IMR-90 (cell line): ENCODE results near the gene ENKUR. TPM values are rescaled to one million over a fixed set of nuclear protein-coding genes. Genes with fewer than 3 reads are reported as not detected.

Experiments
- ATAC-seq: fragments of 200-7000 bp; cut with Tn5 transposase; 2 replicates; pipeline ENCODE4 v1.9.1; 2020; ENCODE audit warnings: low read depth, mild to moderate bottlenecking, moderate library complexity
- BruUV-seq: library from RNA; stranded (reverse); fragments of 400-500 nt; replicated peaks from 2 replicates; lab custom pipeline; 2021; lab: Mats Ljungman, UMichigan
- CTCF ChIA-PET: fragments of 300-600 bp; formaldehyde crosslinking; extraction: SDS; loops from one replicate; lab custom pipeline; 2021; ENCODE audit warnings: antibody characterized with exemption; lab: Yijun Ruan, JAX
- POLR2A ChIA-PET: fragments of 300-600 bp; sonication (Branson Sonifier 250); formaldehyde crosslinking; loops from one replicate; lab custom pipeline; 2022; ENCODE audit warnings: antibody characterized with exemption; ENCODE audit not compliant: unreplicated experiment; lab: Charles Lee
- DNase-seq: peaks from one replicate; pipeline ENCODE4 v3.0.0; 2013
- H2AFZ ChIP-seq: replicated peaks from 2 replicates; pipeline ENCODE3; 2013; ENCODE audit warnings: low read length, mild to moderate bottlenecking; ENCODE audit not compliant: poor library complexity
- H2AK5ac ChIP-seq: 2 replicates; pipeline ENCODE4 v1.6.1; 2013; ENCODE audit warnings: low read depth, low read length, inconsistent platforms
- H2AK9ac ChIP-seq: replicated peaks from 2 replicates; pipeline ENCODE3; 2013; ENCODE audit warnings: mild to moderate bottlenecking, low read depth, low read length, moderate library complexity; ENCODE audit not compliant: poor library complexity
- H2BK120ac ChIP-seq: 2 replicates; pipeline ENCODE4 v1.6.1; 2013; ENCODE audit warnings: low read depth, low read length, inconsistent platforms
- H2BK15ac ChIP-seq: 3 replicates; pipeline ENCODE4 v1.6.1; 2013; ENCODE audit warnings: low read depth, low read length, inconsistent platforms
- H2BK20ac ChIP-seq: 2 replicates; pipeline ENCODE4 v1.6.1; 2013; ENCODE audit warnings: low read depth, mild to moderate bottlenecking, inconsistent platforms, low read length, moderate library complexity
- H2BK5ac ChIP-seq: 2 replicates; pipeline ENCODE4 v1.6.1; 2013; ENCODE audit warnings: mild to moderate bottlenecking, low read depth, low read length, inconsistent platforms; ENCODE audit not compliant: poor library complexity, severe bottlenecking
- H3K14ac ChIP-seq: replicated peaks from 2 replicates; pipeline ENCODE4 v1.6.1; 2013; ENCODE audit warnings: low read depth, low read length, inconsistent platforms
- H3K18ac ChIP-seq: 2 replicates; pipeline ENCODE4 v1.6.1; 2013; ENCODE audit warnings: low read depth, low read length, control low read depth
- H3K23ac ChIP-seq: 2 replicates; pipeline ENCODE4 v1.6.1; 2013; ENCODE audit warnings: low read depth, low read length, inconsistent platforms
- H3K27ac ChIP-seq: 2 replicates; pipeline ENCODE4 v1.5.1; 2013; ENCODE audit warnings: mild to moderate bottlenecking, control low read depth, low read length; ENCODE audit not compliant: insufficient read depth
- H3K27me3 ChIP-seq: 2 replicates; pipeline ENCODE4 v1.6.1; 2013; ENCODE audit warnings: low read length; ENCODE audit not compliant: control insufficient read depth, insufficient read depth
- H3K36me3 ChIP-seq: 2 replicates; pipeline ENCODE4 v1.6.1; 2013; ENCODE audit warnings: low read length, mixed read lengths; ENCODE audit not compliant: control insufficient read depth, insufficient read depth
- H3K4ac ChIP-seq: 2 replicates; pipeline ENCODE4 v1.6.1; 2013; ENCODE audit warnings: low read depth, low read length, inconsistent platforms
- H3K4me1 ChIP-seq: 2 replicates; pipeline ENCODE4 v1.6.1; 2013; ENCODE audit warnings: low read length, mixed read lengths; ENCODE audit not compliant: control insufficient read depth, insufficient read depth
- H3K4me2 ChIP-seq: 2 replicates; pipeline ENCODE4 v1.6.1; 2013; ENCODE audit warnings: low read depth, mild to moderate bottlenecking, control low read depth, low read length, moderate library complexity
- H3K4me3 ChIP-seq: 2 replicates; pipeline ENCODE4 v1.5.1; 2013; ENCODE audit warnings: low read depth, mild to moderate bottlenecking, control low read depth, low read length, moderate library complexity; ENCODE audit not compliant: insufficient read depth
- H3K56ac ChIP-seq: 2 replicates; pipeline ENCODE4 v1.6.1; 2013; ENCODE audit warnings: low read length, inconsistent platforms; ENCODE audit not compliant: insufficient read depth; ENCODE audit errors: extremely low read depth
- H3K79me1 ChIP-seq, 2 experiments: 2 replicates each; pipeline ENCODE4 v1.6.1; 2013; ENCODE audit warnings: low read length in 2 of 2, inconsistent platforms in 1 of 2, low read depth in 1 of 2
- H3K9ac ChIP-seq: 2 replicates; pipeline ENCODE4 v1.6.1; 2013; ENCODE audit warnings: low read depth, low read length, control low read depth
- H3K9me1 ChIP-seq: 2 replicates; pipeline ENCODE4 v1.6.1; 2013; ENCODE audit warnings: low read length, inconsistent platforms; ENCODE audit not compliant: insufficient read depth
- H3K9me3 ChIP-seq: 2 replicates; pipeline ENCODE4 v1.6.1; 2013; ENCODE audit warnings: low read length; ENCODE audit not compliant: control insufficient read depth, insufficient read depth
- H4K20me1 ChIP-seq: 2 replicates; pipeline ENCODE4 v1.6.1; 2013; ENCODE audit warnings: low read length, inconsistent platforms; ENCODE audit not compliant: insufficient read depth
- H4K5ac ChIP-seq: 2 replicates; pipeline ENCODE4 v1.6.1; 2013; ENCODE audit warnings: mild to moderate bottlenecking, low read depth, low read length, control low read depth
- H4K8ac ChIP-seq, 2 experiments: 2 replicates each; pipeline ENCODE4 v1.6.1; 2013; ENCODE audit warnings: low read depth in 2 of 2, low read length in 2 of 2, control low read depth in 1 of 2, inconsistent platforms in 1 of 2
- H4K91ac ChIP-seq: 2 replicates; pipeline ENCODE4 v1.6.1; 2013; ENCODE audit warnings: low read depth, low read length, inconsistent platforms; ENCODE audit not compliant: insufficient read depth
- CEBPB ChIP-seq: IDR thresholded peaks from 2 replicates; pipeline ENCODE4 v1.6.1; 2012; ENCODE audit warnings: low read depth, low read length, improper control_type of control experiment
- WGBS, 2 experiments: methylation state at CpG; one replicate each; pipeline versions ENCODE4 v1.1.5 to v1.1.7; 2013; ENCODE audit warnings: missing lambda C conversion rate in 2 of 2; ENCODE audit not compliant: insufficient read length in 1 of 2; ENCODE audit errors: extremely low coverage in 2 of 2; 5-methylcytosine and 5-hydroxymethylcytosine counted together
- dilution Hi-C: fragments of 300-500 bp; cut with HindIII; formaldehyde crosslinking; loops from one replicate; pipeline ENCODE4 v1.14.3; 2018; ENCODE audit warnings: low sequenced_read_pairs; ENCODE audit not compliant: unreplicated experiment
- in situ Hi-C: fragments of 300-500 bp; cut with MboI; formaldehyde crosslinking; loops from 3 replicates; pipeline ENCODE4 v1.14.3; 2019; ENCODE audit warnings: low sequenced_read_pairs, inconsistent platforms, mixed read lengths
- intact Hi-C: fragments of 100-400 bp; cut with micrococcal nuclease; formaldehyde crosslinking; loops from 2 replicates; pipeline ENCODE4 v1.10.0; 2022
- polyA plus RNA-seq, 3 experiments: library from polyadenylated mRNA; depleted of rRNA; stranded (reverse); fragments of >200 nt; gene quantifications; 2 replicates each; pipeline ENCODE4 v1.2.3, GENCODE V29; 2012; ENCODE audit warnings: low replicate concordance in 1 of 3
- total RNA-seq: library from RNA; depleted of rRNA; stranded (reverse); fragments of >200 nt; gene quantifications from 2 replicates; pipeline ENCODE4 v1.2.3, GENCODE V29; 2012
- TF ChIP-seq, protein P1 (sequence below): fragments of 150-350 bp; IDR thresholded peaks from 2 replicates; pipeline ENCODE4 v1.6.1; 2016; ENCODE audit warnings: low read depth, mild to moderate bottlenecking, low read length, moderate library complexity, borderline replicate concordance

ENKUR gene
- total and polyA plus RNA-seq, 2 of the 4 experiments (the other 2 are of a cell fraction), result not detected

DNA sequence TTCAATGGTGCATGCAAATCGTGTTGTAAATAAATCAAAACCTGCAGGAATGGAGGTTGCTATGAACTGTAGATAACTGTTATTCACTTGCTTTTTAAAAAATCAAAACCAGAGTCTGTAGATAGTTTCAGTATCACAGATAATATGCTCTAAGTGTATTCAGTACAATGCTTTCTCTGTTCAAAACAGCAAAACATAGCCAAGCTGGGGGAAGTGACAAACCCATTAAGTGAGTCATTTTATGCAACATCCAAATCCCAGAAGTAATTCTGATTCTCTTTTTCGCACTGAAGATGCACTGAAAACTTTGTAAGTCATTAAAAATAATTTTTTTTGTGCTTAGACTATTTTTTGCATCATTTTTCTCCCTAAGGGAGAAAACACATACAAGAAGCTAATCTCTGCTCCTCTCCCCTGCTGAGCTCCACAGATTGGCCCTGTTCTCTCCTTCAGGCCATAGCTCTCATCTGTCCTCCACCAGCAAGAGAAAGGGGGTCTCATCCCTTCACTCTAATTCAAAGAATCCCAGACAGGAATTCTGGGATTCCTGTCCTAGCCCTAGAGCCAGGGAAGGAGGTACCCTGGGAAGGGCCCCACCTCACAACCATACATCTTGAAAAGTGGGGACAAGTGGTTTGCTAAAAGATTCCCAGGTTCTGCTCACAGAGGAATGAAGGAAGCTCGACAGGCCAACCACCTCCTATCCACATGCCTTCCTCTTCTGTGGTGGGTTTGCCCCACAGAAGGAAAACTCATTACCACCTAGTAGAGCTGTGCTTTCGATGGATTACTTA is 68.5 kb downstream of the ENKUR start:
- Histone ChIP-seq H2BK20ac (no peak overlapping the region), H3K9me3 (no peaks in the 10 kb centered on the region), H3K4me2 (no peak overlapping the region; the same call in 1 of the 2 replicates), H3K18ac (no peak overlapping the region), H3K4me1 (peaks cover 15% of the 10 kb centered on the region), H3K27ac (peak overlapping the region; percentile 2; the same call in 1 of the 2 replicates), H3K14ac (peak overlapping the region; percentile 10; the same call in 1 of the 2 replicates), H3K9me1 (peaks cover 4% of the 10 kb centered on the region), H4K5ac (no peak overlapping the region), H3K27me3 (no peaks in the 10 kb centered on the region), H3K56ac (no peak overlapping the region), H2BK5ac (no peak overlapping the region), H3K23ac (no peak overlapping the region), H2AK9ac (no peak overlapping the region), H2BK15ac (no peak overlapping the region), H3K79me1 (peaks cover 6 to 25% of the 10 kb centered on the region in 2 experiments; a peak in 3 of 4 replicates), H3K9ac (no peak overlapping the region), H4K8ac (peak overlapping the region in 1 of 2 experiments; percentile 41; a peak in 2 of 4 replicates), H3K36me3 (no peaks in the 10 kb centered on the region), H4K20me1 (no peaks in the 10 kb centered on the region), H2BK120ac (peak overlapping the region; percentile 9; the same call in 1 of the 2 replicates), H2AK5ac (no peak overlapping the region; the same call in 1 of the 2 replicates), H3K4ac (no peak overlapping the region; the same call in 1 of the 2 replicates), H2AFZ (peak overlapping the region; percentile 6), H4K91ac (no peak overlapping the region), H3K4me3 (no peak overlapping the region)
- peak; percentile 45; the same call in 1 of the 2 replicates for TF ChIP-seq CEBPB
- TF ChIP-seq, protein P1, sequence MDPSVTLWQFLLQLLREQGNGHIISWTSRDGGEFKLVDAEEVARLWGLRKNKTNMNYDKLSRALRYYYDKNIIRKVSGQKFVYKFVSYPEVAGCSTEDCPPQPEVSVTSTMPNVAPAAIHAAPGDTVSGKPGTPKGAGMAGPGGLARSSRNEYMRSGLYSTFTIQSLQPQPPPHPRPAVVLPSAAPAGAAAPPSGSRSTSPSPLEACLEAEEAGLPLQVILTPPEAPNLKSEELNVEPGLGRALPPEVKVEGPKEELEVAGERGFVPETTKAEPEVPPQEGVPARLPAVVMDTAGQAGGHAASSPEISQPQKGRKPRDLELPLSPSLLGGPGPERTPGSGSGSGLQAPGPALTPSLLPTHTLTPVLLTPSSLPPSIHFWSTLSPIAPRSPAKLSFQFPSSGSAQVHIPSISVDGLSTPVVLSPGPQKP, result no peak
- in situ Hi-C loops, result no loop called here
- no TSS peak for BruUV-seq
- dilution Hi-C loops, result no loop called here
- no CpG with 5 or more reads among the region's 4 CpGs for WGBS, 2 experiments
- POLR2A ChIA-PET, result interaction anchor here (0.5 kb wide), 1 partner anchor 54 kb away, joined by 9 read pairs; no protein-coding TSS in a partner anchor
- intact Hi-C loops, result no loop called here
- CTCF ChIA-PET, result no interaction called here
- DNase-seq (peak; percentile 73), ATAC-seq (peak; percentile 56)
